ENCODE measurements around the gene SLC25A29. TPM values are rescaled to one million over a fixed set of nuclear protein-coding genes. Genes with fewer than 3 reads are reported as not detected.

SLC25A29 gene
- total and polyA plus RNA-seq, 2 of the 13 experiments (the other 11 are each of a cell fraction or from before 2014, with no cell fraction given), result 12.2 to 17.2 TPM

DNA sequence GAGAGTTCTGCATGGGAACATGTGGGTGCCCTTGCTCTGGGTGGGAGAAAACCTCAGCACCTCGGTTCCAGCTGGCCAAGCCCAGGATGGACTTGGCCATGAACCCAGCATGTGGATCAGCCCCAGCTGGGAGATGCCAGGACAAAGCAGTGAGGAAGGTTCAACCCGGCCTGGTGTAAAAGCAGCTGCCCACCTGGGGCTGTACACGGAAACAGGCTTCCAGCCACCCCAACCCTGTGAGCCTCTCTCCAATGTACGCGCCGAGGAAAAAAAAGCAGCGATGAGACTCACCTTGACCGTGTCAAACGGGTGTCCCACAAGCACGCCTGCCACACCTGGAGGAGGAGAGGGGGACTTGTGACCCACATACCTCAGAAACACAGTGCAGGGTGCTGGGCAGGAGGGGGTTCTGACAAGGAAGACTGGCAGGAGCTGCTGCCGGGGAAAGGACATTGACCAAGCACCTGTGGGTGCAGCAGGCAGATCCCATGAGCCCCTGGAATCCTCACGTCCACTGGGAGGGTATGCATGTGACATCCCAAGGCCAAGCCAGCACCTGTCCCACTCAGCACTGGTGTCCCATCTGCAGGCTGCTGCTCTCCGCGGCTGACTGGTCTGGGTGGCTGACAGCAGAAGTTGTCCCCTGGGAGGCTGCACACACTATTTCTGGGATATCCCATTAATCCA, 7.5 kb downstream of the SLC25A29 start (continued):
- TF ChIP-seq BATF2 (CRISPR knock-in tag; IDR thresholded peaks at IDR 0.05) (no peak), SRY (CRISPR knock-in tag; IDR thresholded peaks at IDR 0.05) (no peak), TBX2 (CRISPR knock-in tag; IDR thresholded peaks at IDR 0.05; ENCODE audit: borderline replicate concordance) (no peak), FOXC1 (CRISPR knock-in tag; IDR thresholded peaks at IDR 0.05; ENCODE audit: borderline replicate concordance) (no peak), ZNF460 (CRISPR knock-in tag; IDR thresholded peaks at IDR 0.05; ENCODE audit: borderline replicate concordance) (no peak), RCOR2 (CRISPR knock-in tag; IDR thresholded peaks at IDR 0.05) (no peak), ZMAT3 (CRISPR knock-in tag; conservative IDR thresholded peaks at IDR 0.05) (no peak)

GRCh38 chr14:100297320-100298300, 8.6 kb downstream of the SLC25A29 start:
- no peak overlapping the region for H3K4me3 ChIP-seq (replicated peaks in 1 of 3; ENCODE audit: insufficient read depth in 1 of 3, low read depth in 2 of 3, low read length in 3 of 3)
- DNase-seq (ENCODE audit: low spot score) (no peak), FAIRE-seq (no peak), ATAC-seq (no peak)
- peaks cover 24% of the 10 kb centered on the region for H3K4me1 ChIP-seq (ENCODE audit: insufficient read depth, low read length)
- in situ Hi-C loops (cut with HindIII; ENCODE audit: extremely low pct_ligation_motif_present, low pct_unique_long_range_greater_than_20kb) (no loop called here), intact Hi-C loops (cut with micrococcal nuclease; ENCODE audit: unreplicated experiment) (no loop called here)
- H3K9me3 ChIP-seq (ENCODE audit: low read length), result no peaks in the 10 kb centered on the region
- H3K27me3 ChIP-seq (ENCODE audit: control insufficient read depth in 1 of 2, insufficient read depth in 2 of 2, low read length in 2 of 2), result no peaks in the 10 kb centered on the region
- no peak overlapping the region for H3K9ac ChIP-seq (ENCODE audit: insufficient read depth, low read depth, low read length)
- H4K20me1 ChIP-seq (ENCODE audit: insufficient read depth, low read length), result no peaks in the 10 kb centered on the region
- H3K4me2 ChIP-seq (ENCODE audit: low read depth, low read length), result no peak overlapping the region
- ChIA-PET POLR2A (no interaction called here), CTCF (ENCODE audit: low intra/inter-chr PET ratio, low total read pairs) (no interaction called here)
- H3K27ac ChIP-seq (ENCODE audit: extremely low read length, insufficient read depth, low read length), result no peak overlapping the region
- H3K36me3 ChIP-seq (replicated peaks in 1 of 2; ENCODE audit: control insufficient read depth in 1 of 2, insufficient read depth in 2 of 2, low read length in 2 of 2), result no peaks in the 10 kb centered on the region; a peak in 1 of 5 replicates
- H2AFZ ChIP-seq (ENCODE audit: low read length), result no peak overlapping the region
- no peaks in the 10 kb centered on the region for H3K79me2 ChIP-seq (ENCODE audit: insufficient read depth, low read length)
- no TSS peak for BruUV-seq (replicated peaks)
- 93% methylated on average over 15 of the region's 30 CpGs for WGBS (ENCODE audit: low lambda C conversion rate)
- TF ChIP-seq ZNF691 (CRISPR knock-in tag; IDR thresholded peaks at IDR 0.05; ENCODE audit: borderline replicate concordance, low read depth) (no peak), ZNF839 (CRISPR knock-in tag; IDR thresholded peaks at IDR 0.05; ENCODE audit: borderline replicate concordance) (no peak), ZNF160 (CRISPR knock-in tag; IDR thresholded peaks at IDR 0.05) (no peak), EZH2 (conservative IDR thresholded peaks at IDR 0.05; ENCODE audit: low read depth, low read length) (no peak), ZFP36 (IDR thresholded peaks at IDR 0.05; ENCODE audit: borderline replicate concordance, low read depth, low read length, partially characterized antibody) (no peak), KLF6 (CRISPR knock-in tag; IDR thresholded peaks at IDR 0.05) (no peak)
- TF ChIP-seq, protein P1, sequence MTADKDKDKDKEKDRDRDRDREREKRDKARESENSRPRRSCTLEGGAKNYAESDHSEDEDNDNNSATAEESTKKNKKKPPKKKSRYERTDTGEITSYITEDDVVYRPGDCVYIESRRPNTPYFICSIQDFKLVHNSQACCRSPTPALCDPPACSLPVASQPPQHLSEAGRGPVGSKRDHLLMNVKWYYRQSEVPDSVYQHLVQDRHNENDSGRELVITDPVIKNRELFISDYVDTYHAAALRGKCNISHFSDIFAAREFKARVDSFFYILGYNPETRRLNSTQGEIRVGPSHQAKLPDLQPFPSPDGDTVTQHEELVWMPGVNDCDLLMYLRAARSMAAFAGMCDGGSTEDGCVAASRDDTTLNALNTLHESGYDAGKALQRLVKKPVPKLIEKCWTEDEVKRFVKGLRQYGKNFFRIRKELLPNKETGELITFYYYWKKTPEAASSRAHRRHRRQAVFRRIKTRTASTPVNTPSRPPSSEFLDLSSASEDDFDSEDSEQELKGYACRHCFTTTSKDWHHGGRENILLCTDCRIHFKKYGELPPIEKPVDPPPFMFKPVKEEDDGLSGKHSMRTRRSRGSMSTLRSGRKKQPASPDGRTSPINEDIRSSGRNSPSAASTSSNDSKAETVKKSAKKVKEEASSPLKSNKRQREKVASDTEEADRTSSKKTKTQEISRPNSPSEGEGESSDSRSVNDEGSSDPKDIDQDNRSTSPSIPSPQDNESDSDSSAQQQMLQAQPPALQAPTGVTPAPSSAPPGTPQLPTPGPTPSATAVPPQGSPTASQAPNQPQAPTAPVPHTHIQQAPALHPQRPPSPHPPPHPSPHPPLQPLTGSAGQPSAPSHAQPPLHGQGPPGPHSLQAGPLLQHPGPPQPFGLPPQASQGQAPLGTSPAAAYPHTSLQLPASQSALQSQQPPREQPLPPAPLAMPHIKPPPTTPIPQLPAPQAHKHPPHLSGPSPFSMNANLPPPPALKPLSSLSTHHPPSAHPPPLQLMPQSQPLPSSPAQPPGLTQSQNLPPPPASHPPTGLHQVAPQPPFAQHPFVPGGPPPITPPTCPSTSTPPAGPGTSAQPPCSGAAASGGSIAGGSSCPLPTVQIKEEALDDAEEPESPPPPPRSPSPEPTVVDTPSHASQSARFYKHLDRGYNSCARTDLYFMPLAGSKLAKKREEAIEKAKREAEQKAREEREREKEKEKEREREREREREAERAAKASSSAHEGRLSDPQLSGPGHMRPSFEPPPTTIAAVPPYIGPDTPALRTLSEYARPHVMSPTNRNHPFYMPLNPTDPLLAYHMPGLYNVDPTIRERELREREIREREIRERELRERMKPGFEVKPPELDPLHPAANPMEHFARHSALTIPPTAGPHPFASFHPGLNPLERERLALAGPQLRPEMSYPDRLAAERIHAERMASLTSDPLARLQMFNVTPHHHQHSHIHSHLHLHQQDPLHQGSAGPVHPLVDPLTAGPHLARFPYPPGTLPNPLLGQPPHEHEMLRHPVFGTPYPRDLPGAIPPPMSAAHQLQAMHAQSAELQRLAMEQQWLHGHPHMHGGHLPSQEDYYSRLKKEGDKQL (CRISPR knock-in tag; IDR thresholded peaks at IDR 0.05; ENCODE audit: low read depth), result no peak
